HFFc6 (cell line): ENCODE measurements around the gene PGLYRP1. TPM values are rescaled to one million over a fixed set of nuclear protein-coding genes. Genes with fewer than 3 reads are reported as not detected.

Experiments
- DNase-seq: peaks from one replicate; pipeline ENCODE4 v3.0.0-alpha.2; 2018
- H3K27ac Mint-ChIP-seq: 2 replicates; pipeline ENCODE4 v1.8.0; 2020; ENCODE audit warnings: mild to moderate bottlenecking, mixed read lengths
- H3K27me3 Mint-ChIP-seq: 2 replicates; pipeline ENCODE4 v1.8.0; 2021; ENCODE audit warnings: mild to moderate bottlenecking, moderate library complexity, mixed read lengths; ENCODE audit not compliant: insufficient read depth
- H3K36me3 Mint-ChIP-seq: 2 replicates; pipeline ENCODE4 v1.8.0; 2021; ENCODE audit warnings: low read depth, mixed read lengths
- H3K4me1 Mint-ChIP-seq: 2 replicates; pipeline ENCODE4 v1.8.0; 2020; ENCODE audit warnings: low read depth, mixed read lengths
- H3K4me3 Mint-ChIP-seq: 2 replicates; pipeline ENCODE4 v1.8.0; 2020; ENCODE audit warnings: mild to moderate bottlenecking, moderate library complexity, mixed read lengths
- H3K9me3 Mint-ChIP-seq: 2 replicates; pipeline ENCODE4 v1.8.0; 2020; ENCODE audit warnings: mild to moderate bottlenecking, mixed read lengths
- CTCF ChIP-seq: fragments of 200-600 bp; sonication (generic); IDR thresholded peaks from 2 replicates; pipeline ENCODE4 v1.5.0; 2021; ENCODE audit warnings: antibody characterized with exemption, mild to moderate bottlenecking
- total RNA-seq, 6 experiments: library from RNA; stranded (reverse); fragmentation: NEBNext Ultra II Directional; extraction: Animal tissue kit (Norgen Biotek cat#: 25700); gene quantifications; 2 replicates in 1 of 6; 3 replicates in 5 of 6; pipeline ENCODE4 v1.2.3, GENCODE V29; 2021

PGLYRP1 gene
- total RNA-seq, 6 experiments from 2014 or later = not detected

- no peak for DNase-seq
- Mint-ChIP-seq H3K4me1 (no peaks in the 10 kb centered on the region), H3K4me3 (no peak overlapping the region), H3K27me3 (peaks cover 30% of the 10 kb centered on the region), H3K27ac (no peak overlapping the region), H3K36me3 (no peaks in the 10 kb centered on the region), H3K9me3 (no peaks in the 10 kb centered on the region)
- TF ChIP-seq CTCF = no peak
Observed at GRCh38 chr19:45976178-45976577, 46.7 kb downstream of the PGLYRP1 start.

GRCh38 chr19:45975306-45976070 lies 47.4 kb downstream of the PGLYRP1 start:
- Mint-ChIP-seq H3K4me1 (no peaks in the 10 kb centered on the region), H3K9me3 (no peaks in the 10 kb centered on the region), H3K27me3 (peaks cover 27% of the 10 kb centered on the region), H3K4me3 (no peak overlapping the region), H3K36me3 (no peaks in the 10 kb centered on the region), H3K27ac (no peak overlapping the region)
- DNase-seq = no peak
- TF ChIP-seq CTCF = no peak

GRCh38 chr19:45973553-45974338 lies 49.1 kb downstream of the PGLYRP1 start, which contains the start of gene NOVA2:
Gene NOVA2 (minus strand): TSS chr19:45973865. CDS start chr19:45973351, 514 bp downstream.
- no peaks in the 10 kb centered on the region for H3K36me3 Mint-ChIP-seq
- no peaks in the 10 kb centered on the region for H3K9me3 Mint-ChIP-seq
- H3K4me1 Mint-ChIP-seq = no peaks in the 10 kb centered on the region
- no peak for TF ChIP-seq CTCF
- H3K27ac Mint-ChIP-seq = no peak within 1 kb of the TSS
- H3K4me3 Mint-ChIP-seq = no peak within 1 kb of the TSS
- DNase-seq = no peak
- H3K27me3 Mint-ChIP-seq = peaks cover 31% of the 10 kb centered on the region

GRCh38 chr19:45972947-45973540 lies 49.8 kb downstream of the PGLYRP1 start:
- H3K36me3 Mint-ChIP-seq = no peaks in the 10 kb centered on the region
- TF ChIP-seq CTCF = no peak
- H3K4me1 Mint-ChIP-seq = no peaks in the 10 kb centered on the region
- peaks cover 32% of the 10 kb centered on the region for H3K27me3 Mint-ChIP-seq
- H3K27ac Mint-ChIP-seq = no peak overlapping the region
- no peak for DNase-seq
- no peaks in the 10 kb centered on the region for H3K9me3 Mint-ChIP-seq
- no peak overlapping the region for H3K4me3 Mint-ChIP-seq

GRCh38 chr19:45972081-45972946 lies 50.5 kb downstream of the PGLYRP1 start:
- H3K27ac Mint-ChIP-seq = no peak overlapping the region

More at GRCh38 chr19:45972081-45972946, 50.5 kb downstream of the PGLYRP1 start:
- H3K4me1 Mint-ChIP-seq = no peaks in the 10 kb centered on the region
- peaks cover 37% of the 10 kb centered on the region for H3K27me3 Mint-ChIP-seq
- no peak for TF ChIP-seq CTCF
- DNase-seq = no peak
- H3K9me3 Mint-ChIP-seq = no peaks in the 10 kb centered on the region
- no peaks in the 10 kb centered on the region for H3K36me3 Mint-ChIP-seq
- H3K4me3 Mint-ChIP-seq = no peak overlapping the region
